GM12801 (cell line): Measurements from ENCODE around the gene DYNLRB1.

Source experiments
- CTCF ChIP-seq: IDR thresholded peaks from one replicate; pipeline ENCODE4 v1.5.1; 2011; ENCODE audit warnings: control low read depth; ENCODE audit not compliant: insufficient read length; ENCODE audit errors: extremely low read depth

Gene DYNLRB1

GRCh38 chr20:34567892-34568865, 52.0 kb downstream of the DYNLRB1 start:
- no peak for TF ChIP-seq CTCF

- no peak for TF ChIP-seq CTCF
Observed at GRCh38 chr20:34569598-34569997, 53.4 kb downstream of the DYNLRB1 start.

GRCh38 chr20:34570859-34571306, 54.7 kb downstream of the DYNLRB1 start:
- TF ChIP-seq CTCF, result no peak

GRCh38 chr20:34571753-34572152, 55.5 kb downstream of the DYNLRB1 start:
- TF ChIP-seq CTCF, result no peak

- no peak for TF ChIP-seq CTCF
Observed at GRCh38 chr20:34573541-34574300, 57.5 kb downstream of the DYNLRB1 start.

GRCh38 chr20:34574426-34574825, 58.2 kb downstream of the DYNLRB1 start:
- no peak for TF ChIP-seq CTCF

GRCh38 chr20:34574861-34575260, 58.6 kb downstream of the DYNLRB1 start:
- TF ChIP-seq CTCF, result no peak
